Fibroblast of lung (primary cell): Measurements from ENCODE around the gene MAP3K10.

Source experiments
- EZH2 ChIP-seq: IDR thresholded peaks from 2 replicates; pipeline ENCODE4 v1.5.1; 2012; ENCODE audit warnings: low read length, control low read depth, mild to moderate bottlenecking; ENCODE audit errors: missing control alignments
- TF ChIP-seq, protein P1 (sequence below), 2 donors: IDR thresholded peaks in 1 of 2; conservative IDR thresholded peaks in 1 of 2; 1 replicate in 1 of 2; 2 replicates in 1 of 2; pipeline ENCODE4 v1.5.1; 2011 to 2012; ENCODE audit warnings: low read length in 2 of 2, control low read depth in 1 of 2, inconsistent platforms in 1 of 2, low read depth in 1 of 2, mild to moderate bottlenecking in 1 of 2

GRCh38 chr19:40177286-40178070, 13.7 kb upstream of the MAP3K10 start:
- TF ChIP-seq, protein P1, sequence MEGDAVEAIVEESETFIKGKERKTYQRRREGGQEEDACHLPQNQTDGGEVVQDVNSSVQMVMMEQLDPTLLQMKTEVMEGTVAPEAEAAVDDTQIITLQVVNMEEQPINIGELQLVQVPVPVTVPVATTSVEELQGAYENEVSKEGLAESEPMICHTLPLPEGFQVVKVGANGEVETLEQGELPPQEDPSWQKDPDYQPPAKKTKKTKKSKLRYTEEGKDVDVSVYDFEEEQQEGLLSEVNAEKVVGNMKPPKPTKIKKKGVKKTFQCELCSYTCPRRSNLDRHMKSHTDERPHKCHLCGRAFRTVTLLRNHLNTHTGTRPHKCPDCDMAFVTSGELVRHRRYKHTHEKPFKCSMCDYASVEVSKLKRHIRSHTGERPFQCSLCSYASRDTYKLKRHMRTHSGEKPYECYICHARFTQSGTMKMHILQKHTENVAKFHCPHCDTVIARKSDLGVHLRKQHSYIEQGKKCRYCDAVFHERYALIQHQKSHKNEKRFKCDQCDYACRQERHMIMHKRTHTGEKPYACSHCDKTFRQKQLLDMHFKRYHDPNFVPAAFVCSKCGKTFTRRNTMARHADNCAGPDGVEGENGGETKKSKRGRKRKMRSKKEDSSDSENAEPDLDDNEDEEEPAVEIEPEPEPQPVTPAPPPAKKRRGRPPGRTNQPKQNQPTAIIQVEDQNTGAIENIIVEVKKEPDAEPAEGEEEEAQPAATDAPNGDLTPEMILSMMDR (conservative IDR thresholded peaks at IDR 0.05 in 1 of 2, IDR thresholded peaks at IDR 0.05 in 1 of 2; ENCODE audit: low read depth in 1 of 2, low read length in 2 of 2), result no peak
- TF ChIP-seq EZH2, result no peak
